Panc1 (cell line): Measurements from ENCODE around the gene ISCU. TPM values are rescaled to one million over a fixed set of nuclear protein-coding genes. Genes with fewer than 3 reads are reported as not detected.

ENCODE experiments used
- ATAC-seq: fragments of 200-7000 bp; cut with Tn5 transposase; 2 replicates; pipeline ENCODE4 v1.9.1; 2020; ENCODE audit warnings: mild to moderate bottlenecking, moderate library complexity
- BruUV-seq: library from RNA; stranded (reverse); fragments of 400-500 nt; replicated peaks from 2 replicates; lab custom pipeline; 2021; lab: Mats Ljungman, UMichigan
- CTCF ChIA-PET: fragments of 300-600 bp; sonication (Branson Sonifier 250); formaldehyde crosslinking; loops from one replicate; lab custom pipeline; 2022; ENCODE audit warnings: antibody characterized with exemption; lab: Charles Lee
- POLR2A ChIA-PET: fragments of 300-600 bp; sonication (Branson Sonifier 250); formaldehyde crosslinking; loops from one replicate; lab custom pipeline; 2022; ENCODE audit warnings: antibody characterized with exemption; lab: Charles Lee
- DNase-seq: peaks from one replicate; pipeline ENCODE4 v3.0.0-alpha.2; 2010; ENCODE audit warnings: low read depth, low spot score
- H3K27ac ChIP-seq: 2 replicates; pipeline ENCODE4 v1.5.1; 2011; ENCODE audit warnings: mild to moderate bottlenecking, low read length, inconsistent platforms
- H3K27me3 ChIP-seq: fragments of 200-500 bp; sonication (Bioruptor generic); 2 replicates; pipeline ENCODE4 v1.6.0; 2014; ENCODE audit warnings: low read length, inconsistent platforms; ENCODE audit not compliant: control insufficient read depth, insufficient read depth
- H3K36me3 ChIP-seq: fragments of 200-500 bp; sonication (Bioruptor generic); 2 replicates; pipeline ENCODE4 v1.5.1; 2014; ENCODE audit warnings: inconsistent platforms, mild to moderate bottlenecking, low read length, moderate library complexity; ENCODE audit not compliant: control insufficient read depth, insufficient read depth
- H3K4me1 ChIP-seq: 2 replicates; pipeline ENCODE4 v1.5.1; 2011; ENCODE audit warnings: inconsistent platforms, mild to moderate bottlenecking, low read length, moderate library complexity; ENCODE audit not compliant: control insufficient read depth, insufficient read depth
- H3K4me3 ChIP-seq, 2 experiments: 2 replicates each; pipeline ENCODE4 v1.5.1; 2011 to 2012; ENCODE audit warnings: low read depth in 2 of 2, low read length in 2 of 2, mild to moderate bottlenecking in 2 of 2, inconsistent platforms in 1 of 2, moderate library complexity in 1 of 2
- H3K9me3 ChIP-seq: fragments of 200-500 bp; sonication (Bioruptor generic); 2 replicates; pipeline ENCODE4 v1.5.1; 2014; ENCODE audit warnings: low read depth, mild to moderate bottlenecking, inconsistent platforms, low read length, moderate library complexity; ENCODE audit not compliant: control insufficient read depth, insufficient read depth
- CTCF ChIP-seq: fragments of 450-650 bp; IDR thresholded peaks from 2 replicates; pipeline ENCODE4 v1.5.1; 2017; ENCODE audit warnings: mild to moderate bottlenecking
- POLR2AphosphoS5 ChIP-seq: IDR thresholded peaks from 2 replicates; pipeline ENCODE4 v1.6.1; 2012; ENCODE audit warnings: mild to moderate bottlenecking, low read depth, low read length, moderate library complexity
- REST ChIP-seq, 2 experiments: IDR thresholded peaks; 2 replicates each; pipeline ENCODE4 v1.6.1; 2011 to 2012; ENCODE audit warnings: low read depth in 2 of 2, control low read depth in 1 of 2, low read length in 1 of 2, mild to moderate bottlenecking in 1 of 2, moderate library complexity in 1 of 2; ENCODE audit not compliant: insufficient read depth in 1 of 2
- SIN3A ChIP-seq: IDR thresholded peaks from 2 replicates; pipeline ENCODE4 v1.6.1; 2012; ENCODE audit warnings: low read depth, mild to moderate bottlenecking, low read length, moderate library complexity, borderline replicate concordance; ENCODE audit not compliant: insufficient read depth
- TCF7L2 ChIP-seq: IDR thresholded peaks from 2 replicates; pipeline ENCODE4 v1.6.1; 2011; ENCODE audit warnings: mild to moderate bottlenecking, low read depth, low read length, inconsistent platforms
- in situ Hi-C: cut with HindIII; loops from 2 replicates; pipeline ENCODE4 v1.10.0; 2016; ENCODE audit warnings: low sequenced_read_pairs, low pct_unique_long_range_greater_than_20kb
- intact Hi-C: fragments of 100-400 bp; cut with micrococcal nuclease; formaldehyde crosslinking; loops from one replicate; pipeline ENCODE4 v1.10.0; 2022; ENCODE audit not compliant: unreplicated experiment
- total RNA-seq: library from RNA; stranded (reverse); gene quantifications from one replicate; pipeline ENCODE4 v1.2.1, GENCODE V29; 2021; ENCODE audit not compliant: unreplicated experiment

Gene ISCU
- total RNA-seq, 1 experiment from 2014 or later = 66.1 TPM

GRCh38 chr12:108603743-108604142, 41.3 kb downstream of the ISCU start:
- DNase-seq = no peak
- POLR2A ChIA-PET = no interaction called here
- no peak overlapping the region for H3K4me3 ChIP-seq
- no peaks in the 10 kb centered on the region for H3K4me1 ChIP-seq
- H3K27me3 ChIP-seq = no peaks in the 10 kb centered on the region
- TF ChIP-seq TCF7L2 = no peak
- TF ChIP-seq CTCF = no peak
- TF ChIP-seq SIN3A = no peak
- TF ChIP-seq POLR2AphosphoS5 = no peak
- TF ChIP-seq REST (IDR thresholded peaks at IDR 0.05; ENCODE audit: insufficient read depth in 1 of 2, low read depth in 2 of 2, low read length in 1 of 2) = no peak
- CTCF ChIA-PET = interaction anchor here (0.6 kb wide), 1 partner anchor 147 kb away, joined by 3 read pairs; no protein-coding TSS in a partner anchor
- H3K27ac ChIP-seq = no peak overlapping the region
- no peaks in the 10 kb centered on the region for H3K36me3 ChIP-seq
- in situ Hi-C loops = no loop called here
- H3K9me3 ChIP-seq = no peaks in the 10 kb centered on the region
- intact Hi-C loops = no loop called here
- no peak for ATAC-seq
- no TSS peak for BruUV-seq

GRCh38 chr12:108604208-108604941, 42.0 kb downstream of the ISCU start:
- in situ Hi-C loops (no loop called here), intact Hi-C loops (no loop called here)
- ChIA-PET CTCF (interaction anchor here (0.6 kb wide), 1 partner anchor 148 kb away, joined by 3 read pairs; no protein-coding TSS in a partner anchor), POLR2A (no interaction called here)
- no peak overlapping the region for H3K4me3 ChIP-seq
- no peaks in the 10 kb centered on the region for H3K27me3 ChIP-seq
- no peaks in the 10 kb centered on the region for H3K4me1 ChIP-seq
- TF ChIP-seq REST (IDR thresholded peaks at IDR 0.05; ENCODE audit: insufficient read depth in 1 of 2, low read depth in 2 of 2, low read length in 1 of 2) (no peak), SIN3A (no peak), TCF7L2 (no peak), CTCF (no peak), POLR2AphosphoS5 (no peak)
- no peaks in the 10 kb centered on the region for H3K36me3 ChIP-seq
- no peak overlapping the region for H3K27ac ChIP-seq
- no peak for DNase-seq
- no peaks in the 10 kb centered on the region for H3K9me3 ChIP-seq
- BruUV-seq = no TSS peak
- no peak for ATAC-seq
